GM10847 (cell line): Measurements from ENCODE around the gene LRRC71.

Experiments used
- POLR2A ChIP-seq: IDR thresholded peaks from 2 replicates; pipeline ENCODE4 v1.6.1; 2011; ENCODE audit not compliant: insufficient read length; ENCODE audit errors: extremely low read depth

Gene LRRC71

DNA sequence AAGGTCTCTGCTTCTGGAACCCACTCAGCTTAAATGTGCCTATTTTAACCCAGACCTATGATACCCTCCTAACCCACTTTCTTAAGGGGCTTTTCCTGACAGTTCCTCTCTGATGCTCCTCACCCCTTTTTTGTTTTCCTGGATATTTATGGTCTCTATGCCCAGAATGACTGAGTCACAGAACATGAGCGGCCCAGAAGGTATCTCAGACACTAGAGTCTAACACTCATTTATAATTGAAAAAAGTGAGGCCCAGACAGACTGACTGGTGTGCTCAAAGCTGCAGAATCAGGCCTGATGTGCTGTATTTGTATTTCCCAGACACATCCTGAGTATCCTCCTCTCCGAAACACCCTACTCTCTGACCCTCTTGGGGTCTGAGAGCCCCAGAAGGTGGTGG is 44.0 kb downstream of the LRRC71 start:
- no peak for TF ChIP-seq POLR2A

- no peak for TF ChIP-seq POLR2A
These were observed 49.1 kb downstream of the LRRC71 start for GRCh38 chr1:156969496-156969895.

DNA sequence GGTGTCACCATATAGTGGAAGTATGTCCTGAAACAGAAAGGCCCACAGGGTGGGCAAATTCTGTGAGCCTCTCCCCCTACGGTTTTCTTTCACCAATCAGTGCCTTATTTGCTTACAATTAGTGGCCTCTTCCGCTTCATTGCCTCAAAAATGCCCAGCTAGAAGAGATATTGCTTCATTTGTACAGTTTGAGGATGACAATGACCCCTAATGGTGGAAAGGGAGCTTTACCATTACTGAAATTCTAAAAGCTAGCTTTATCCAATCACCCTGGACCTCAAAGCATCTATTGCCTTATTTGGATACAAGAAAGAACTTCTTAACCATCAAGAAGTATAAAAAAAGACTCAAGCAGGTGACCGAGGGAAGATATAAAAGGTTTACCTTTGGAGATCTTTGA is 49.6 kb downstream of the LRRC71 start:
- TF ChIP-seq POLR2A: no peak

- no peak for TF ChIP-seq POLR2A
These were observed 53.0 kb downstream of the LRRC71 start for GRCh38 chr1:156973417-156973816.

- TF ChIP-seq POLR2A: no peak
These were observed 54.7 kb downstream of the LRRC71 start for GRCh38 chr1:156975084-156975483.

GRCh38 chr1:156980551-156980950 is 60.1 kb downstream of the LRRC71 start:
- no peak for TF ChIP-seq POLR2A
